Fibroblast of villous mesenchyme (primary cell): ENCODE data around the gene HAO1. TPM values are rescaled to one million over a fixed set of nuclear protein-coding genes. Genes with fewer than 3 reads are reported as not detected.

Experiments
- DNase-seq: peaks from one replicate; pipeline ENCODE4 v3.0.0-alpha.2; 2010; ENCODE audit warnings: low read depth
- H3K4me3 ChIP-seq: 2 replicates; pipeline ENCODE4 v1.5.1; 2011; ENCODE audit warnings: low read depth, mild to moderate bottlenecking, low read length
- total RNA-seq: library from RNA; depleted of rRNA; stranded (reverse); fragments of >200 nt; gene quantifications from 2 replicates; pipeline ENCODE4 v1.2.3, GENCODE V29; 2012
- TF ChIP-seq, protein P1 (sequence below): IDR thresholded peaks from 2 replicates; pipeline ENCODE4 v1.5.1; 2012; ENCODE audit warnings: low read depth, mild to moderate bottlenecking, low read length; ENCODE audit not compliant: insufficient read depth

Gene HAO1
- total RNA-seq, 1 donor = not detected

DNA sequence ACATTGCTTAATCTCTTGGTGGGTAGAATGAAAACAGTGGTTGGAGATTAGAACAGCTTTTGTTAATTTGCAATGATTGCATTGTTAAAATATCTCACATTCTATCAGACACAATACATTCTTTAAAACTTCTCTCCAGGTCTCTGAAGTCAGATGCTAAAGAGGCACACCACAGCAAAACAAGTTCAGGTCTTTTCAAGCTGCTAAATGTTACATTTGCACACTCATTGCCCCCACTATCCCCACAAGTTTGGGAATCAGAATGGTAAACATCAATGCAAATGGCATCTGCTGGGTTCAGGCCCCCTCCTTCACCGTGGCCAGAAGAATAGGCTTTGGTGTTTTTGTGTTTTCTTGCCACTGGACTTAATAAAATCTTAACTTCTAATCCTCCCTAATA is 10.1 kb upstream of the HAO1 start:
- DNase-seq = no peak
- TF ChIP-seq, protein P1, sequence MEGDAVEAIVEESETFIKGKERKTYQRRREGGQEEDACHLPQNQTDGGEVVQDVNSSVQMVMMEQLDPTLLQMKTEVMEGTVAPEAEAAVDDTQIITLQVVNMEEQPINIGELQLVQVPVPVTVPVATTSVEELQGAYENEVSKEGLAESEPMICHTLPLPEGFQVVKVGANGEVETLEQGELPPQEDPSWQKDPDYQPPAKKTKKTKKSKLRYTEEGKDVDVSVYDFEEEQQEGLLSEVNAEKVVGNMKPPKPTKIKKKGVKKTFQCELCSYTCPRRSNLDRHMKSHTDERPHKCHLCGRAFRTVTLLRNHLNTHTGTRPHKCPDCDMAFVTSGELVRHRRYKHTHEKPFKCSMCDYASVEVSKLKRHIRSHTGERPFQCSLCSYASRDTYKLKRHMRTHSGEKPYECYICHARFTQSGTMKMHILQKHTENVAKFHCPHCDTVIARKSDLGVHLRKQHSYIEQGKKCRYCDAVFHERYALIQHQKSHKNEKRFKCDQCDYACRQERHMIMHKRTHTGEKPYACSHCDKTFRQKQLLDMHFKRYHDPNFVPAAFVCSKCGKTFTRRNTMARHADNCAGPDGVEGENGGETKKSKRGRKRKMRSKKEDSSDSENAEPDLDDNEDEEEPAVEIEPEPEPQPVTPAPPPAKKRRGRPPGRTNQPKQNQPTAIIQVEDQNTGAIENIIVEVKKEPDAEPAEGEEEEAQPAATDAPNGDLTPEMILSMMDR = no peak

GRCh38 chr20:7943891-7944290 is 3.6 kb upstream of the HAO1 start:
- DNase-seq = no peak
- no peak overlapping the region for H3K4me3 ChIP-seq
- TF ChIP-seq, protein P1 = no peak

More for the DNA sequence above, 10.1 kb upstream of the HAO1 start:
- no peak overlapping the region for H3K4me3 ChIP-seq

DNA sequence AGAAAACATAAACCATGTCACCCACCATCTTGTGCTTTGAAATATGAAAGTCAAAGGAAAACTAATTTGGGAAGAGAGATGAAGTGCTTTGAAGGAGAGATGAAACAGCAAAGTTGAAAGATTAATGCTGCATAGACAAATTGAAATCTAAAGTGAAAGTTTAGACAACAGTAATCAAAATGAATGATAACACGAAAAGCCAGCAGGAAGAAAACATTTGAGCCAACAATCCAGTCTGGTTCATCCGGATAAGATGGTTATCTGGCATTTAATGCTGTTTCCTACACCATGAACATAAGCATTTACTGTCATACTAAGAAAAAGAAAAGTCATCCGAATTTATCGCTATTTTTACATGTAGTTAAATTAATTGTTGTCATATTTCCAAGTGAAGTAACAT is 595 bp downstream of the HAO1 start:
- TF ChIP-seq, protein P1 = no peak
- no peak overlapping the region for H3K4me3 ChIP-seq
- no peak for DNase-seq

DNA sequence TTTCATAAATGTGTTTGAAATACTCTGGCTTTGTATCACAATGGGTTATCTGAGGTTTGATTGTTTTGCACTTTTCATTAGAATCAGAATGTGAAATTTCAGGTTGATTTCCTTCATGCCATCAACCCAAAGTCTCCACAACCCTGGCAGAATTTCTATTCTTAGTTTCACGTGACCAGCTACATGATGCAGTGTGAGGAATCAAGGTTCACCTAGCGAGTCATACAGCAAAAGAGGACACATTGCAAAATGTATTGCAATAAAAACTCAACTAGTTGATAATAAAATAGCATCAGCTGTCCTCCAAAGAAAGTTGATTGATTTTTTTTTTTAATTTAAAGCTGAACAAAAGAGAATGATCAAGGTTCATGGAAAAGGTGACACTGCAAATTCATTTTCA is 2.2 kb downstream of the HAO1 start:
- DNase-seq = no peak
- TF ChIP-seq, protein P1 = no peak
- no peak overlapping the region for H3K4me3 ChIP-seq

- no peak overlapping the region for H3K4me3 ChIP-seq
- DNase-seq = no peak
- TF ChIP-seq, protein P1 = no peak
Observed at GRCh38 chr20:7937328-7937727, 2.9 kb downstream of the HAO1 start.

- no peak for DNase-seq
- no peak overlapping the region for H3K4me3 ChIP-seq
- TF ChIP-seq, protein P1 = no peak
Observed at GRCh38 chr20:7935027-7935551, 5.2 kb downstream of the HAO1 start.

DNA sequence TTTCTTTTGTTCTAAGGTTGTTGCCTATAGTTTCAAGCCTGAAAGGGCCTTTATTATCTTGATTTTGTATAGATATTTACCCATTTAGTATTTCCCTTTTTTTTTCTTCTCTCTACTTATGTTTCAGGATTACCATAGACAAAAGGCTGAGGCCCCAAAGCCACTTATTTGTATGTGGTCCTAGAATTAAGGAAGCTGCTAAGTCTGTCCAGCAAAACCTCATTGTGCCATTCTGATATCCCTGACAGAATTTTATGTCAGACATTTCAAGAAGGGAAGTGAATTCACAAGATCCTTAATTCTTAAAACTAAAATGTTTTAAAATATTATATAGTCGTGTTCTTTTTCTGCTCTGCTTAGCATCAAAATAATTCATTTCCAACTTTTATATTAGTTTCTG is 6.9 kb downstream of the HAO1 start:
- DNase-seq = no peak
- TF ChIP-seq, protein P1 = no peak
- no peak overlapping the region for H3K4me3 ChIP-seq
